ENCODE results near the gene ZNF611.
"Not testable (repeated sequence)": the region's sequence is repeated elsewhere in the genome, so short reads cannot be mapped to it uniquely, and the experiment has no call there.

ZNF611 gene

GRCh38 chr19:52691215-52691610 is 43.6 kb downstream of the ZNF611 start:
- 0 out of 2 replicates have a peak, but pooled peaks cover 3% of the 10 kb centered on the region for H3K36me3 ChIP-seq (ENCODE audit: low read depth)
- no peak for ATAC-seq (ENCODE audit: low read depth)
- no peaks in the 10 kb centered on the region for H3K4me1 ChIP-seq (ENCODE audit: insufficient read depth, poor library complexity, severe bottlenecking)
- H3K27ac ChIP-seq (ENCODE audit: poor library complexity, severe bottlenecking) = peak overlapping the region; percentile 73
- no peak for DNase-seq (ENCODE audit: low spot score)
- no peaks in the 10 kb centered on the region for H3K27me3 ChIP-seq (ENCODE audit: insufficient read depth, poor library complexity, severe bottlenecking)
- peaks cover 2% of the 10 kb centered on the region for H3K9me3 ChIP-seq (ENCODE audit: severe bottlenecking)
- H3K4me3 ChIP-seq (ENCODE audit: severe bottlenecking) = no peak overlapping the region
- TF ChIP-seq CTCF (IDR thresholded peaks at IDR 0.05; ENCODE audit: poor library complexity, severe bottlenecking) = no peak

- Histone ChIP-seq H3K27ac (ENCODE audit: poor library complexity, severe bottlenecking) (peak overlapping the region; percentile 73), H3K36me3 (ENCODE audit: low read depth) (0 out of 2 replicates have a peak, but pooled peaks cover 3% of the 10 kb centered on the region), H3K4me1 (ENCODE audit: insufficient read depth, poor library complexity, severe bottlenecking) (no peaks in the 10 kb centered on the region), H3K9me3 (ENCODE audit: severe bottlenecking) (peaks cover 2% of the 10 kb centered on the region), H3K27me3 (ENCODE audit: insufficient read depth, poor library complexity, severe bottlenecking) (no peaks in the 10 kb centered on the region), H3K4me3 (ENCODE audit: severe bottlenecking) (peak overlapping the region; percentile 60)
- DNase-seq (ENCODE audit: low spot score) = peak; percentile 94
- peak; percentile 31 for TF ChIP-seq CTCF (IDR thresholded peaks at IDR 0.05; ENCODE audit: poor library complexity, severe bottlenecking)
- peak; percentile 97 for ATAC-seq (ENCODE audit: low read depth)
Observed at GRCh38 chr19:52690369-52691214, 44.3 kb downstream of the ZNF611 start.

- DNase-seq (ENCODE audit: low spot score) (peak; percentile 65), ATAC-seq (ENCODE audit: low read depth) (peak; percentile 15)
- Histone ChIP-seq H3K27ac (ENCODE audit: poor library complexity, severe bottlenecking) (peak overlapping the region; percentile 73), H3K36me3 (ENCODE audit: low read depth) (0 out of 2 replicates have a peak, but pooled peaks cover 3% of the 10 kb centered on the region), H3K4me3 (ENCODE audit: severe bottlenecking) (peak overlapping the region; percentile 60), H3K27me3 (ENCODE audit: insufficient read depth, poor library complexity, severe bottlenecking) (no peaks in the 10 kb centered on the region), H3K9me3 (ENCODE audit: severe bottlenecking) (peaks cover 2% of the 10 kb centered on the region), H3K4me1 (ENCODE audit: insufficient read depth, poor library complexity, severe bottlenecking) (no peaks in the 10 kb centered on the region)
- TF ChIP-seq CTCF (IDR thresholded peaks at IDR 0.05; ENCODE audit: poor library complexity, severe bottlenecking) = no peak
Observed at GRCh38 chr19:52689843-52690368, 44.9 kb downstream of the ZNF611 start.

- H3K4me3 ChIP-seq (ENCODE audit: severe bottlenecking) = peak overlapping the region; percentile 60
- not testable (repeated sequence) for H3K36me3 ChIP-seq (ENCODE audit: low read depth); H3K9me3 ChIP-seq (ENCODE audit: severe bottlenecking); H3K4me1 ChIP-seq (ENCODE audit: insufficient read depth, poor library complexity, severe bottlenecking); H3K27me3 ChIP-seq (ENCODE audit: insufficient read depth, poor library complexity, severe bottlenecking); DNase-seq (ENCODE audit: low spot score); ATAC-seq (ENCODE audit: low read depth)
- peak overlapping the region; percentile 73 for H3K27ac ChIP-seq (ENCODE audit: poor library complexity, severe bottlenecking)
Observed at GRCh38 chr19:52688925-52689796, 45.7 kb downstream of the ZNF611 start.

- H3K27me3 ChIP-seq (ENCODE audit: insufficient read depth, poor library complexity, severe bottlenecking) = no peaks in the 10 kb centered on the region
- ATAC-seq (ENCODE audit: low read depth) = no peak
Observed at GRCh38 chr19:52688335-52688734, 46.5 kb downstream of the ZNF611 start.

More at GRCh38 chr19:52688335-52688734, 46.5 kb downstream of the ZNF611 start:
- TF ChIP-seq CTCF (IDR thresholded peaks at IDR 0.05; ENCODE audit: poor library complexity, severe bottlenecking) = no peak
- no peak overlapping the region for H3K27ac ChIP-seq (ENCODE audit: poor library complexity, severe bottlenecking)
- DNase-seq (ENCODE audit: low spot score) = no peak
- H3K4me3 ChIP-seq (ENCODE audit: severe bottlenecking) = no peak overlapping the region
- no peaks in the 10 kb centered on the region for H3K4me1 ChIP-seq (ENCODE audit: insufficient read depth, poor library complexity, severe bottlenecking)
- H3K36me3 ChIP-seq (ENCODE audit: low read depth) = 0 out of 2 replicates have a peak, but pooled peaks cover 3% of the 10 kb centered on the region
- peaks cover 2% of the 10 kb centered on the region for H3K9me3 ChIP-seq (ENCODE audit: severe bottlenecking)
